Activated effector memory CD4-positive, alpha-beta T cell treated with Interleukin-2 at 50 U/mL for 16 hours (primary cell): Measurements from ENCODE around the gene OCSTAMP.

Source experiments
- DNase-seq: peaks from one replicate; pipeline ENCODE4 v3.0.0-alpha.2; 2020

The OCSTAMP gene

GRCh38 chr20:46509523-46509922 is 40.9 kb downstream of the OCSTAMP start:
- no peak for DNase-seq

DNA sequence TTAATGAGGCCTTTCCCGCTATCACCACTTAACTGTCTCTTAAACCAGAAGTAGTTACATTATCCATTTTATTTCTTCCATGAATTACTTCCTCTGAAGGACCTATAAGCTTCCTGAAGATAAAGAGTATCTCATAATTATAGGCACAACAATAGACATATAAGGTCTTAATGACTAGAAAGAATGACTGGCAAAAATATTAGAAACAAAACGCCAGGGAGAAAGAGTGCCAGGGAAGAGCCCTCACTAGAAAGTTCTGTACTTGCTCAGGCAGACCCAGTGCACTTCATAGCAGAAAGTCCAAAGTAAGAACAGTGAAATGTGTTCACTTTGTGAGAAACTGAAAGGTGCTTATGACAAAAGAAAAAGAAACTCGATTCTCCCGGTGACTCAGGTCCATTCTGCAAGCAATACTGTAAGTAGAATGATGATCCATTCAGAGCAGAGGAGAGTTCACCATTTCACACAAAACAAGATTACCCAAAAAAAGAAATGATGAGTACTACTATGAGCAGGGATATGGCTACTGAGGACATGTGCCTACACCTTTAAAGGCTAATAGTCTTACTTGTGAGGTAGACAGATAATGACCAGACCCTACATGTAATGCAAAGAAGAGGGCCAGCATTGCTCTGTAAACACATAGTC is 42.6 kb downstream of the OCSTAMP start:
- no peak for DNase-seq

DNA sequence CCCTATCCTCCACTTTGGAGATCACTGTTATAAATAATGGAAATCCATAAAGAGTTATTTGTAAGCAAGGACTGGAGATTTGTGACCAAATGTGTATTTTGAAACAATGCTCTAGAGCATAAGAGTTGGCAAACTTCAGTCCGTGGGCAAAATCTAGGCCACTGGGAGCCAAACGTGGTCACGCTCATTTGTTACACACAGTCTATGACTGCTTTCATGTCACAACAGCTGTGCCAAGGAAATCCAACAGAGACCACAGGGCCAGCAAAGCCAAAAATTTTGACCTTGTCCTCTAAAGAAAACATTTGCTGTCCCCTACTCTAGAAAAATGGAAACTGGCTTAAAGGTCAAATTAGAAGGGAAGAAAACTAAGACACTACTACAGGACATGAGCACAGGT is 44.9 kb downstream of the OCSTAMP start:
- no peak for DNase-seq

GRCh38 chr20:46501961-46502360 is 48.5 kb downstream of the OCSTAMP start:
- DNase-seq = no peak

- DNase-seq = no peak
Observed at GRCh38 chr20:46501337-46501942, 49.0 kb downstream of the OCSTAMP start.

- no peak for DNase-seq
Observed at GRCh38 chr20:46494077-46494476, 56.4 kb downstream of the OCSTAMP start.

DNA sequence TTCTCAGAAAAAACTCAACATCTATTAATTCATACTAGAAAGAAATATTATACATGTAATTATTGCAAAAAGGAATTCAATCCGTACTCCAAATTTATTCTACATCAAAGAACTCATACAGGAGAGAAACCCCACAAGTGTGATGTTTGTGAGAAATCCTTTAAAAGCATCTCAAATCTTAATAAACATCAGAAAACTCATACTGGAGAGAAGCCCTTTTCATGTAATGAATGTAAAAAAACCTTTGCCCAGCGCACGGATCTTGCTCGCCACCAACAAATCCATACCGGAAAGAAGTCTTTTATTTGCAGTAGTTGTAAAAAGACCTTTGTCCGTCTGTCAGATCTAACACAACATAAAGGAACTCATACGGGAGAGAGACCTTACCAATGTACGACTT is 59.1 kb downstream of the OCSTAMP start:
- no peak for DNase-seq
